B cell (primary cell): ENCODE measurements around the gene RUNDC1.

ENCODE experiments used
- CTCF ChIP-seq: fragments of 200-600 bp; IDR thresholded peaks from one replicate; pipeline ENCODE4 v1.8.0; 2022; ENCODE audit warnings: antibody characterized with exemption, mild to moderate bottlenecking
- EZH2 ChIP-seq: IDR thresholded peaks from 2 replicates; pipeline ENCODE4 v1.6.1; 2012; ENCODE audit warnings: borderline replicate concordance, low read depth, mild to moderate bottlenecking, moderate library complexity, low read length; ENCODE audit not compliant: insufficient read depth, poor library complexity, severe bottlenecking

GRCh38 chr17:42953669-42954068 is 26.7 kb upstream of the RUNDC1 start:
- TF ChIP-seq CTCF (no peak), EZH2 (no peak)
